WTC11 (cell line): ENCODE measurements around the gene PMEPA1.

ENCODE experiments used
- ELF4 ChIP-seq: sonication (generic); formaldehyde crosslinking; IDR thresholded peaks from 2 replicates; pipeline ENCODE4 v1.8.1; 2022; ENCODE audit warnings: low read depth, mild to moderate bottlenecking, moderate library complexity, missing genetic modification reagents
- JUN ChIP-seq: sonication (generic); formaldehyde crosslinking; IDR thresholded peaks from 2 replicates; pipeline ENCODE4 v1.8.0; 2023; ENCODE audit warnings: mild to moderate bottlenecking, missing genetic modification reagents
- NFYB ChIP-seq: sonication (generic); formaldehyde crosslinking; conservative IDR thresholded peaks from 2 replicates; pipeline ENCODE4 v1.8.0; 2022; ENCODE audit warnings: low read depth, missing genetic modification reagents
- TF ChIP-seq, protein P1 (sequence below): sonication (generic); formaldehyde crosslinking; conservative IDR thresholded peaks from 2 replicates; pipeline ENCODE4 v1.8.1; 2023; ENCODE audit warnings: mild to moderate bottlenecking, low read depth, missing genetic modification reagents, moderate library complexity
- TF ChIP-seq, protein P2 (sequence below): sonication (generic); formaldehyde crosslinking; IDR thresholded peaks from 2 replicates; pipeline ENCODE4 v1.8.1; 2022; ENCODE audit warnings: mild to moderate bottlenecking, moderate library complexity, missing genetic modification reagents

DNA sequence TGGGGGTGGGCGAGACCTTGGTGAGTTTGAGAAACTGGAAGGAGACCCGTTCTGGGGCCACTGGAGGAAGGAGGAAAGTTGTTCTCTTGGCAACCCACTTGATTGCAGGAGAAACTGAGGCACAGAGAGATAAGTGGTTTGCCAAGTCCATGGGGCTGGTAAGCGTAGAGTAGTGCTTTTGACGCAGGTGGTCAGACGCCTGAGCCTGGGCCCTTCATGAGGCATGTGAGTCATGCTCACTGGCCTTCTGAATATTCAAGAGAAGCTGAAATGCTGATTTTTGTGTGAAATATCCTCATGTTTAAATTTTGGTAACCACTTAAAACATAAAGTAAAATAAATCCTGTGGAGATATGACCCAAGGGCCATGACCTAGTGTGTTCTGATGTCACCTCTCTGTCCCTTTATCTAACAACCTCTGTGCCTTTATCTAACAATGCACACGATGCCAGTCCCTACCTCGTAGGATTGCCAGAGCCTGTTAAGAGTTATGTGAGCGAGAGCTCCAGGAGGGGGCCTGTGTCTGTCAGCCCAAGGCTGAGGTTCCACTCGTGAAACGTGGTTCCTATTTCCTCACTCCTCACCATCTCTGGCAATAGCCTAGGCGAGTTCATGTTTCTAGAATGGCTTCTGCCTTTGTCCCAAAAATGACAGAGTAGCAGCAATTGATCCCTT lies 32.8 kb upstream of the PMEPA1 start:
- no peak for TF ChIP-seq ELF4 (CRISPR knock-in tag)
- no peak for TF ChIP-seq JUN (CRISPR knock-in tag)
- TF ChIP-seq, protein P1, sequence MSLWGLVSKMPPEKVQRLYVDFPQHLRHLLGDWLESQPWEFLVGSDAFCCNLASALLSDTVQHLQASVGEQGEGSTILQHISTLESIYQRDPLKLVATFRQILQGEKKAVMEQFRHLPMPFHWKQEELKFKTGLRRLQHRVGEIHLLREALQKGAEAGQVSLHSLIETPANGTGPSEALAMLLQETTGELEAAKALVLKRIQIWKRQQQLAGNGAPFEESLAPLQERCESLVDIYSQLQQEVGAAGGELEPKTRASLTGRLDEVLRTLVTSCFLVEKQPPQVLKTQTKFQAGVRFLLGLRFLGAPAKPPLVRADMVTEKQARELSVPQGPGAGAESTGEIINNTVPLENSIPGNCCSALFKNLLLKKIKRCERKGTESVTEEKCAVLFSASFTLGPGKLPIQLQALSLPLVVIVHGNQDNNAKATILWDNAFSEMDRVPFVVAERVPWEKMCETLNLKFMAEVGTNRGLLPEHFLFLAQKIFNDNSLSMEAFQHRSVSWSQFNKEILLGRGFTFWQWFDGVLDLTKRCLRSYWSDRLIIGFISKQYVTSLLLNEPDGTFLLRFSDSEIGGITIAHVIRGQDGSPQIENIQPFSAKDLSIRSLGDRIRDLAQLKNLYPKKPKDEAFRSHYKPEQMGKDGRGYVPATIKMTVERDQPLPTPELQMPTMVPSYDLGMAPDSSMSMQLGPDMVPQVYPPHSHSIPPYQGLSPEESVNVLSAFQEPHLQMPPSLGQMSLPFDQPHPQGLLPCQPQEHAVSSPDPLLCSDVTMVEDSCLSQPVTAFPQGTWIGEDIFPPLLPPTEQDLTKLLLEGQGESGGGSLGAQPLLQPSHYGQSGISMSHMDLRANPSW (CRISPR knock-in tag), result no peak
- TF ChIP-seq NFYB (CRISPR knock-in tag), result no peak
- TF ChIP-seq, protein P2, sequence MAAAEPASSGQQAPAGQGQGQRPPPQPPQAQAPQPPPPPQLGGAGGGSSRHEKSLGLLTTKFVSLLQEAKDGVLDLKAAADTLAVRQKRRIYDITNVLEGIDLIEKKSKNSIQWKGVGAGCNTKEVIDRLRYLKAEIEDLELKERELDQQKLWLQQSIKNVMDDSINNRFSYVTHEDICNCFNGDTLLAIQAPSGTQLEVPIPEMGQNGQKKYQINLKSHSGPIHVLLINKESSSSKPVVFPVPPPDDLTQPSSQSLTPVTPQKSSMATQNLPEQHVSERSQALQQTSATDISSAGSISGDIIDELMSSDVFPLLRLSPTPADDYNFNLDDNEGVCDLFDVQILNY (CRISPR knock-in tag), result no peak
